Suprapubic skin (tissue), 4 donors: ENCODE measurements around the gene C4orf54.

ENCODE experiments used
- CTCF ChIP-seq, 2 donors: fragments of 200-600 bp in 1 of 2; fragments of 450-650 bp in 1 of 2; sonication (generic) in 1 of 2; IDR thresholded peaks; one replicate each; pipeline ENCODE4 v1.5.1; 2016 to 2019; ENCODE audit warnings: antibody characterized with exemption in 2 of 2, mild to moderate bottlenecking in 1 of 2, moderate library complexity in 1 of 2
- EP300 ChIP-seq: sonication (generic); formaldehyde crosslinking; IDR thresholded peaks from one replicate; pipeline ENCODE4 v1.6.1; 2017; ENCODE audit warnings: antibody characterized with exemption
- POLR2A ChIP-seq, 2 donors: fragments of 450-650 bp; IDR thresholded peaks; one replicate each; pipeline ENCODE4 v1.6.1; 2017; ENCODE audit warnings: antibody characterized with exemption in 2 of 2, mild to moderate bottlenecking in 2 of 2, moderate library complexity in 2 of 2
- POLR2AphosphoS5 ChIP-seq, 3 donors: sonication (generic); formaldehyde crosslinking; IDR thresholded peaks; one replicate each; pipeline ENCODE4 v1.6.1; 2017; ENCODE audit warnings: antibody characterized with exemption in 3 of 3

- no peak for TF ChIP-seq CTCF (IDR thresholded peaks at IDR 0.05)
- no peak for TF ChIP-seq POLR2A (IDR thresholded peaks at IDR 0.05)
- TF ChIP-seq POLR2AphosphoS5 (IDR thresholded peaks at IDR 0.05) = no peak
- no peak for TF ChIP-seq EP300
Measured at GRCh38 chr4:99685234-99685633, 27.6 kb upstream of the C4orf54 start.
